ENCODE results near the gene DOLK. TPM values are rescaled to one million over a fixed set of nuclear protein-coding genes. Genes with fewer than 3 reads are reported as not detected.

The DOLK gene
- total and polyA plus RNA-seq, 10 of the 15 experiments (the other 5 are each of a cell fraction or from before 2014, with no cell fraction given) = 1.9 to 18.2 (median 9.1) TPM

- TF ChIP-seq REST (IDR thresholded peaks at IDR 0.05; ENCODE audit: low read depth, low read length) = 0 out of 2 replicates have a peak, but pooled peaks have one; percentile 7
- peak; percentile 18 for TF ChIP-seq FOS (IDR thresholded peaks at IDR 0.05; ENCODE audit: borderline replicate concordance, extremely low read depth, insufficient read length)
- TF ChIP-seq ESRRA (IDR thresholded peaks at IDR 0.05; ENCODE audit: low read length) = no peak
- TF ChIP-seq MLLT1 (IDR thresholded peaks at IDR 0.05) = peak; percentile 58; the same call in 1 of the 2 replicates
- TF ChIP-seq IKZF2 (IDR thresholded peaks at IDR 0.05) = peak; percentile 57 to 62; a peak in 3 of 4 replicates
- peak; percentile 4; the same call in 1 of the 2 replicates for TF ChIP-seq SPI1 (IDR thresholded peaks at IDR 0.05; ENCODE audit: borderline replicate concordance, insufficient read depth, low read depth, low read length)
- TF ChIP-seq FOXM1 (IDR thresholded peaks at IDR 0.05; ENCODE audit: low read depth, low read length) = no peak
- no peak for TF ChIP-seq CHD1 (IDR thresholded peaks at IDR 0.05; ENCODE audit: low read depth, low read length)
- TF ChIP-seq ZNF274 (IDR thresholded peaks at IDR 0.05; ENCODE audit: insufficient read depth, insufficient read length) = no peak
- peak; percentile 42 for TF ChIP-seq BCL3 (IDR thresholded peaks at IDR 0.05; ENCODE audit: borderline replicate concordance, insufficient read depth, low read depth, low read length, poor library complexity, severe bottlenecking)
- TF ChIP-seq BMI1 (IDR thresholded peaks at IDR 0.05; ENCODE audit: borderline replicate concordance) = peak; percentile 15; the same call in 1 of the 2 replicates
- TF ChIP-seq ZNF384 (IDR thresholded peaks at IDR 0.05; ENCODE audit: borderline replicate concordance, low read depth, low read length) = 0 out of 2 replicates have a peak, but pooled peaks have one; percentile 1
- TF ChIP-seq IKZF1 (conservative IDR thresholded peaks at IDR 0.05) = peak; percentile 86
- TF ChIP-seq NFYB (IDR thresholded peaks at IDR 0.05; ENCODE audit: insufficient read depth, low read depth, low read length) = no peak
- 0 out of 2 replicates have a peak, but pooled peaks have one; percentile 45 for TF ChIP-seq GATAD2B (conservative IDR thresholded peaks at IDR 0.05; ENCODE audit: low read depth)
- TF ChIP-seq IRF4 (IDR thresholded peaks at IDR 0.05; ENCODE audit: low read depth, low read length) = no peak
- TF ChIP-seq ASH2L (IDR thresholded peaks at IDR 0.05; ENCODE audit: borderline replicate concordance, low read depth) = 0 out of 2 replicates have a peak, but pooled peaks have one; percentile 51
- no peak for TF ChIP-seq E4F1 (IDR thresholded peaks at IDR 0.05; ENCODE audit: borderline replicate concordance, partially characterized antibody)
- TF ChIP-seq TCF12 (IDR thresholded peaks at IDR 0.05; ENCODE audit: low read depth, low read length) = peak; percentile 34; the same call in 1 of the 2 replicates
- TF ChIP-seq RFX5 (IDR thresholded peaks at IDR 0.05; ENCODE audit: low read depth, low read length) = peak; percentile 61; the same call in 1 of the 2 replicates
Measured at GRCh38 chr9:128947527-128948301, at the start of gene DOLK, which contains the start of gene NUP188 (continued).
